Loucy (cell line): ENCODE results near the gene MGAT5B.

Source experiments
- H2AFZ ChIP-seq: fragments of 200-600 bp; sonication (generic); 2 replicates; pipeline ENCODE4 v1.6.0; 2016; ENCODE audit warnings: antibody characterized with exemption, mild to moderate bottlenecking, low read length, moderate library complexity
- H3F3A ChIP-seq: fragments of 200-600 bp; 2 replicates; pipeline ENCODE4 v1.6.0; 2016; ENCODE audit warnings: antibody characterized with exemption, low read depth, mild to moderate bottlenecking
- H3K27me3 ChIP-seq: fragments of 200-600 bp; sonication (generic); 2 replicates; pipeline ENCODE4 v1.6.1; 2014; ENCODE audit warnings: low read length, mild to moderate bottlenecking; ENCODE audit not compliant: insufficient read depth, poor library complexity, severe bottlenecking
- H3K36me3 ChIP-seq: fragments of 200-600 bp; sonication (generic); 2 replicates; pipeline ENCODE4 v1.6.1; 2016; ENCODE audit warnings: low read length; ENCODE audit not compliant: insufficient read depth
- H3K4me1 ChIP-seq: fragments of 200-600 bp; sonication (generic); 2 replicates; pipeline ENCODE4 v1.5.1; 2014; ENCODE audit warnings: low read length, mild to moderate bottlenecking; ENCODE audit not compliant: insufficient read depth, poor library complexity, severe bottlenecking
- H3K4me2 ChIP-seq: fragments of 200-600 bp; sonication (generic); 2 replicates; pipeline ENCODE4 v1.6.0; 2014; ENCODE audit warnings: antibody characterized with exemption, low read length, low read depth, mild to moderate bottlenecking; ENCODE audit not compliant: poor library complexity, severe bottlenecking
- H3K4me3 ChIP-seq: fragments of 200-600 bp; sonication (generic); 2 replicates; pipeline ENCODE4 v1.5.1; 2014; ENCODE audit warnings: low read length, mild to moderate bottlenecking, mixed read lengths; ENCODE audit not compliant: poor library complexity, severe bottlenecking
- H3K79me2 ChIP-seq: fragments of 200-600 bp; sonication (generic); 2 replicates; pipeline ENCODE4 v1.6.1; 2014; ENCODE audit warnings: low read length; ENCODE audit not compliant: insufficient read depth
- H3K9ac ChIP-seq: fragments of 200-600 bp; sonication (generic); 2 replicates; pipeline ENCODE4 v1.6.0; 2014; ENCODE audit warnings: mild to moderate bottlenecking, low read depth, low read length, moderate library complexity; ENCODE audit not compliant: poor library complexity, severe bottlenecking
- H3K9me2 ChIP-seq: fragments of 200-600 bp; sonication (generic); replicated peaks from 2 replicates; pipeline ENCODE4 v1.6.1; 2016; ENCODE audit warnings: low read depth, low read length, mixed read lengths
- H3K9me3 ChIP-seq: fragments of 200-600 bp; sonication (generic); 2 replicates; pipeline ENCODE4 v1.6.1; 2014; ENCODE audit warnings: mild to moderate bottlenecking, antibody characterized with exemption, low read length, low read depth; ENCODE audit not compliant: insufficient read depth
- H4K20me1 ChIP-seq: fragments of 200-600 bp; sonication (generic); 2 replicates; pipeline ENCODE4 v1.6.0; 2014; ENCODE audit warnings: antibody characterized with exemption, low read length, mild to moderate bottlenecking; ENCODE audit not compliant: insufficient read depth, poor library complexity, severe bottlenecking
- CTCF ChIP-seq: fragments of 200-600 bp; sonication (generic); conservative IDR thresholded peaks from 2 replicates; pipeline ENCODE4 v1.5.1; 2014; ENCODE audit warnings: mild to moderate bottlenecking, antibody characterized with exemption, low read length
- EZH2phosphoT487 ChIP-seq: fragments of 200-600 bp; IDR thresholded peaks from 2 replicates; pipeline ENCODE4 v1.6.1; 2018; ENCODE audit warnings: antibody characterized with exemption, mild to moderate bottlenecking, moderate library complexity, borderline replicate concordance

Gene MGAT5B

GRCh38 chr17:76822184-76822778 is 45.9 kb upstream of the MGAT5B start:
- H3K27me3 ChIP-seq: no peaks in the 10 kb centered on the region
- no peaks in the 10 kb centered on the region for H3K36me3 ChIP-seq
- H3K4me2 ChIP-seq: no peak overlapping the region
- TF ChIP-seq CTCF (no peak), EZH2phosphoT487 (no peak)
- no peaks in the 10 kb centered on the region for H4K20me1 ChIP-seq
- no peak overlapping the region for H2AFZ ChIP-seq
- H3K9me3 ChIP-seq: no peaks in the 10 kb centered on the region
- no peak overlapping the region for H3K4me3 ChIP-seq
- no peaks in the 10 kb centered on the region for H3K9me2 ChIP-seq
- peaks cover 10% of the 10 kb centered on the region for H3K4me1 ChIP-seq
- no peaks in the 10 kb centered on the region for H3K79me2 ChIP-seq
- no peaks in the 10 kb centered on the region for H3F3A ChIP-seq
- H3K9ac ChIP-seq: no peak overlapping the region

- H3K9me2 ChIP-seq: no peaks in the 10 kb centered on the region
- no peaks in the 10 kb centered on the region for H3K36me3 ChIP-seq
- H3K79me2 ChIP-seq: no peaks in the 10 kb centered on the region
- no peak overlapping the region for H3K4me3 ChIP-seq
- H3K9ac ChIP-seq: no peak overlapping the region
- H3K4me2 ChIP-seq: no peak overlapping the region
- no peak overlapping the region for H2AFZ ChIP-seq
- H4K20me1 ChIP-seq: no peaks in the 10 kb centered on the region
- H3K4me1 ChIP-seq: peaks cover 10% of the 10 kb centered on the region
- H3K9me3 ChIP-seq: no peaks in the 10 kb centered on the region
- TF ChIP-seq CTCF (no peak), EZH2phosphoT487 (no peak)
- no peaks in the 10 kb centered on the region for H3K27me3 ChIP-seq
- H3F3A ChIP-seq: no peaks in the 10 kb centered on the region
Measured at GRCh38 chr17:76824093-76824492, 44.1 kb upstream of the MGAT5B start.

- Histone ChIP-seq H3K27me3 (no peaks in the 10 kb centered on the region), H3K4me3 (no peak overlapping the region), H3K4me1 (peaks cover 6% of the 10 kb centered on the region), H3K9me2 (no peaks in the 10 kb centered on the region), H3K9ac (no peak overlapping the region), H3K9me3 (no peaks in the 10 kb centered on the region), H3F3A (no peaks in the 10 kb centered on the region), H3K36me3 (no peaks in the 10 kb centered on the region), H3K4me2 (no peak overlapping the region), H2AFZ (no peak overlapping the region), H3K79me2 (no peaks in the 10 kb centered on the region), H4K20me1 (no peaks in the 10 kb centered on the region)
- no peak for TF ChIP-seq CTCF
- TF ChIP-seq EZH2phosphoT487: no peak
Measured at GRCh38 chr17:76826330-76827068, 41.7 kb upstream of the MGAT5B start.
